Calu3 (cell line): ENCODE data around the gene SPIRE1. TPM values are rescaled to one million over a fixed set of nuclear protein-coding genes. Genes with fewer than 3 reads are reported as not detected.

Experiments used
- BruUV-seq: library from RNA; stranded (reverse); fragments of 400-500 nt; replicated peaks from 2 replicates; lab custom pipeline; 2021; lab: Mats Ljungman, UMichigan
- CTCF ChIA-PET: fragments of 300-600 bp; sonication (Branson Sonifier 250); formaldehyde crosslinking; loops from one replicate; lab custom pipeline; 2022; ENCODE audit warnings: antibody characterized with exemption; lab: Charles Lee
- DNase-seq: peaks from one replicate; pipeline ENCODE4 v3.0.0; 2022
- H3K27ac Mint-ChIP-seq: one replicate; pipeline ENCODE4 v1.8.0; 2022; ENCODE audit warnings: mixed read lengths; ENCODE audit not compliant: unreplicated experiment
- H3K27me3 Mint-ChIP-seq: one replicate; pipeline ENCODE4 v1.8.0; 2022; ENCODE audit warnings: mixed read lengths; ENCODE audit not compliant: unreplicated experiment
- H3K36me3 Mint-ChIP-seq: one replicate; pipeline ENCODE4 v1.8.0; 2022; ENCODE audit warnings: mild to moderate bottlenecking, moderate library complexity, mixed read lengths; ENCODE audit not compliant: insufficient read depth, unreplicated experiment
- H3K4me1 Mint-ChIP-seq: one replicate; pipeline ENCODE4 v1.8.0; 2022; ENCODE audit warnings: mild to moderate bottlenecking, low read depth, mixed read lengths; ENCODE audit not compliant: unreplicated experiment
- H3K4me3 Mint-ChIP-seq: one replicate; pipeline ENCODE4 v1.8.0; 2022; ENCODE audit warnings: mild to moderate bottlenecking, low read depth, moderate library complexity, mixed read lengths; ENCODE audit not compliant: unreplicated experiment
- H3K9me3 Mint-ChIP-seq: one replicate; pipeline ENCODE4 v1.8.0; 2022; ENCODE audit warnings: low read depth, mixed read lengths; ENCODE audit not compliant: unreplicated experiment
- intact Hi-C: fragments of 100-400 bp; cut with micrococcal nuclease; formaldehyde crosslinking; loops from one replicate; pipeline ENCODE4 v1.10.0; 2022; ENCODE audit not compliant: unreplicated experiment
- total RNA-seq: library from RNA; stranded (reverse); gene quantifications from 2 replicates; pipeline ENCODE4 v1.2.3, GENCODE V29; 2022
- TF ChIP-seq, protein P1 (sequence below): fragments of 200-600 bp; IDR thresholded peaks from one replicate; pipeline ENCODE4 v1.8.0; 2022; ENCODE audit warnings: antibody characterized with exemption; ENCODE audit not compliant: unreplicated experiment

The SPIRE1 gene
- total RNA-seq, 1 experiment from 2014 or later, result 98.6 TPM

GRCh38 chr18:12403601-12404506 is 254.1 kb downstream of the SPIRE1 start:
- intact Hi-C loops, result no loop called here
- DNase-seq, result peak; percentile 24
- H3K27ac Mint-ChIP-seq, result peak overlapping the region; percentile 75
- H3K27me3 Mint-ChIP-seq, result peaks cover 23% of the 10 kb centered on the region
- BruUV-seq, result no TSS peak
- peaks cover 19% of the 10 kb centered on the region for H3K36me3 Mint-ChIP-seq
- TF ChIP-seq, protein P1, sequence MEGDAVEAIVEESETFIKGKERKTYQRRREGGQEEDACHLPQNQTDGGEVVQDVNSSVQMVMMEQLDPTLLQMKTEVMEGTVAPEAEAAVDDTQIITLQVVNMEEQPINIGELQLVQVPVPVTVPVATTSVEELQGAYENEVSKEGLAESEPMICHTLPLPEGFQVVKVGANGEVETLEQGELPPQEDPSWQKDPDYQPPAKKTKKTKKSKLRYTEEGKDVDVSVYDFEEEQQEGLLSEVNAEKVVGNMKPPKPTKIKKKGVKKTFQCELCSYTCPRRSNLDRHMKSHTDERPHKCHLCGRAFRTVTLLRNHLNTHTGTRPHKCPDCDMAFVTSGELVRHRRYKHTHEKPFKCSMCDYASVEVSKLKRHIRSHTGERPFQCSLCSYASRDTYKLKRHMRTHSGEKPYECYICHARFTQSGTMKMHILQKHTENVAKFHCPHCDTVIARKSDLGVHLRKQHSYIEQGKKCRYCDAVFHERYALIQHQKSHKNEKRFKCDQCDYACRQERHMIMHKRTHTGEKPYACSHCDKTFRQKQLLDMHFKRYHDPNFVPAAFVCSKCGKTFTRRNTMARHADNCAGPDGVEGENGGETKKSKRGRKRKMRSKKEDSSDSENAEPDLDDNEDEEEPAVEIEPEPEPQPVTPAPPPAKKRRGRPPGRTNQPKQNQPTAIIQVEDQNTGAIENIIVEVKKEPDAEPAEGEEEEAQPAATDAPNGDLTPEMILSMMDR, result no peak
- CTCF ChIA-PET, result interaction anchor here (1.3 to 1.9 kb wide), 2 partner anchors 9 to 14 kb away, joined by 3 to 5 read pairs; no protein-coding TSS in a partner anchor
- peaks cover 22% of the 10 kb centered on the region for H3K4me1 Mint-ChIP-seq
- no peak overlapping the region for H3K4me3 Mint-ChIP-seq
- H3K9me3 Mint-ChIP-seq, result no peaks in the 10 kb centered on the region

DNA sequence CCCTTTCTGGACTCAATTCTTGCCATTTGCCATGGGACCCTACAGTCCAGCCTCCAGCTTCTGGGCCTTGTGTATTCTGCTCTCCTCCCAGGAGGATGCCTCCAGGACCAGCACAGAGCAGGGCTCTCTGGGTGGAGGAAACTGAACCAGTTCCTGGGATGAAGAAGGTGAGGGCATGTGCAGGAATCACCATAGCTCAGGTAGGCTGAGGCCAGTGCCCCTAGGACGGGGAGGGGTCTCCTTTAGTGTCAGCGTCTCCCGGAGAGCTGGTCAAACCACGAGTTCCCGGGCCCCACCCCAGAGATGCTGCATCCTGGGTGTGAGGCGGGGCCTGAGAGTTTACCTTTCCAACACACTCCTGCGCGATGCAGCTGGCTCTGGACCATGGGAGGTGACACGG is 256.0 kb downstream of the SPIRE1 start:
- no TSS peak for BruUV-seq

GRCh38 chr18:12399231-12399630 is 258.7 kb downstream of the SPIRE1 start:
- intact Hi-C loops, result no loop called here
- H3K4me1 Mint-ChIP-seq, result peaks cover 40% of the 10 kb centered on the region
- H3K4me3 Mint-ChIP-seq, result no peak overlapping the region
- H3K9me3 Mint-ChIP-seq, result no peaks in the 10 kb centered on the region
- H3K36me3 Mint-ChIP-seq, result peaks cover 9% of the 10 kb centered on the region
- BruUV-seq, result no TSS peak
- TF ChIP-seq, protein P1, result no peak
- no peak overlapping the region for H3K27ac Mint-ChIP-seq
- no peaks in the 10 kb centered on the region for H3K27me3 Mint-ChIP-seq
- CTCF ChIA-PET, result no interaction called here
- DNase-seq, result no peak

More for the DNA sequence above, 256.0 kb downstream of the SPIRE1 start:
- DNase-seq, result no peak
- intact Hi-C loops, result no loop called here
- no peak overlapping the region for H3K4me3 Mint-ChIP-seq
- peaks cover 22% of the 10 kb centered on the region for H3K27me3 Mint-ChIP-seq
- peaks cover 22% of the 10 kb centered on the region for H3K4me1 Mint-ChIP-seq
- H3K36me3 Mint-ChIP-seq, result peaks cover 2% of the 10 kb centered on the region
- no peak overlapping the region for H3K27ac Mint-ChIP-seq
- TF ChIP-seq, protein P1, result no peak
- H3K9me3 Mint-ChIP-seq, result no peaks in the 10 kb centered on the region
- CTCF ChIA-PET, result no interaction called here

DNA sequence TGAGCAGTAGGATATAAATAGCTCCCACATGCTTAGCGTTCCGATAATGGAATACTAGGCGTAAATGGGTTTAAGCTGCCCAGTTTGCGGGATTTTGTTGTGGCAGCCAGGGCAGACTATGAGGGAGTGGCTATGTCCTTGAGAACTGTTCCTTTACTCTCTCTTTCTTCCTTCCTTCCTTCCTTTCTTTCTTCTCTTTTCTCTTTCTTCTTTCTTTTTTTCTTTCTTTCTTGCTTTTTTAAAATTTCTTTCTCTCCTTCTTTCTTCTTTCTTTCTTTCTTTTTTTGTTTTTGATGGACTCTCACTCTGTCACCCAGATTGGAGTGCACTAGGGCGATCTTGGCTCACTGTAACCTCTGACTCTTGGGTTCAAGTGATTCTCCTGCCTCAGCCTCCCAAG is 259.3 kb downstream of the SPIRE1 start:
- Mint-ChIP-seq H3K27ac (no peak overlapping the region), H3K4me1 (peaks cover 38% of the 10 kb centered on the region), H3K9me3 (no peaks in the 10 kb centered on the region), H3K27me3 (no peaks in the 10 kb centered on the region), H3K4me3 (no peak overlapping the region), H3K36me3 (peaks cover 9% of the 10 kb centered on the region)
- no TSS peak for BruUV-seq
- no peak for DNase-seq
- intact Hi-C loops, result no loop called here
- CTCF ChIA-PET, result interaction anchor here (0.6 kb wide), 1 partner anchor 573 kb away, joined by 4 read pairs; no protein-coding TSS in a partner anchor
- TF ChIP-seq, protein P1, result no peak
